Iris pigment epithelial cell (primary cell): ENCODE data around the gene DLG2.
A peak's percentile ranks its signal among the peaks of the same experiment; 100 is the strongest.
"Not testable (repeated sequence)": the region's sequence is repeated elsewhere in the genome, so short reads cannot be mapped to it uniquely, and the experiment has no call there.

ENCODE experiments used
- DNase-seq: peaks from one replicate; pipeline ENCODE4 v3.0.0-alpha.2; 2011; ENCODE audit warnings: low read depth

The DLG2 gene

GRCh38 chr11:83782329-83782728 lies 1844.8 kb downstream of the DLG2 start:
- DNase-seq, result no peak

GRCh38 chr11:83779876-83780275 lies 1847.3 kb downstream of the DLG2 start:
- no peak for DNase-seq

- peak; percentile 9 for DNase-seq
Observed at GRCh38 chr11:83778596-83778995, 1848.5 kb downstream of the DLG2 start.

- DNase-seq, result peak; percentile 57
Observed at GRCh38 chr11:83773950-83774880, 1852.9 kb downstream of the DLG2 start.

- DNase-seq, result no peak
Observed at GRCh38 chr11:83768489-83768888, 1858.7 kb downstream of the DLG2 start.

GRCh38 chr11:83766932-83767331 lies 1860.2 kb downstream of the DLG2 start:
- no peak for DNase-seq

- no peak for DNase-seq
Observed at GRCh38 chr11:83764643-83765042, 1862.5 kb downstream of the DLG2 start.

- no peak for DNase-seq
Observed at GRCh38 chr11:83760932-83761331, 1866.2 kb downstream of the DLG2 start.

GRCh38 chr11:83759148-83759547 lies 1868.0 kb downstream of the DLG2 start:
- DNase-seq, result no peak

GRCh38 chr11:83751041-83751440 lies 1876.1 kb downstream of the DLG2 start:
- DNase-seq, result no peak

GRCh38 chr11:83746921-83747585 lies 1880.1 kb downstream of the DLG2 start:
- DNase-seq, result no peak

GRCh38 chr11:83744620-83745192 lies 1882.4 kb downstream of the DLG2 start:
- DNase-seq, result no peak

GRCh38 chr11:83736684-83737083 lies 1890.5 kb downstream of the DLG2 start:
- DNase-seq, result no peak

- no peak for DNase-seq
Observed at GRCh38 chr11:83734120-83734519, 1893.0 kb downstream of the DLG2 start.

GRCh38 chr11:83731288-83731687 lies 1895.9 kb downstream of the DLG2 start:
- DNase-seq, result not testable (repeated sequence)

- no peak for DNase-seq
Observed at GRCh38 chr11:83728281-83728680, 1898.9 kb downstream of the DLG2 start.

- DNase-seq, result no peak
Observed at GRCh38 chr11:83727251-83727650, 1899.9 kb downstream of the DLG2 start.

GRCh38 chr11:83726316-83726715 lies 1900.8 kb downstream of the DLG2 start:
- DNase-seq, result no peak

- no peak for DNase-seq
Observed at GRCh38 chr11:83725728-83726127, 1901.4 kb downstream of the DLG2 start.

- DNase-seq, result no peak
Observed at GRCh38 chr11:83725269-83725560, 1901.9 kb downstream of the DLG2 start.

- DNase-seq, result peak; percentile 66
Observed at GRCh38 chr11:83723999-83724398, 1903.1 kb downstream of the DLG2 start.

- no peak for DNase-seq
Observed at GRCh38 chr11:83722392-83723119, 1904.6 kb downstream of the DLG2 start.
